ENCODE measurements around the gene HPN. TPM values are rescaled to one million over a fixed set of nuclear protein-coding genes. Genes with fewer than 3 reads are reported as not detected.
"Not testable (repeated sequence)": the region's sequence is repeated elsewhere in the genome, so short reads cannot be mapped to it uniquely, and the experiment has no call there.

The HPN gene
- polyA plus RNA-seq, 12 donors = 0.11 to 57.4 (median 0.41) TPM; not detected in 2

DNA sequence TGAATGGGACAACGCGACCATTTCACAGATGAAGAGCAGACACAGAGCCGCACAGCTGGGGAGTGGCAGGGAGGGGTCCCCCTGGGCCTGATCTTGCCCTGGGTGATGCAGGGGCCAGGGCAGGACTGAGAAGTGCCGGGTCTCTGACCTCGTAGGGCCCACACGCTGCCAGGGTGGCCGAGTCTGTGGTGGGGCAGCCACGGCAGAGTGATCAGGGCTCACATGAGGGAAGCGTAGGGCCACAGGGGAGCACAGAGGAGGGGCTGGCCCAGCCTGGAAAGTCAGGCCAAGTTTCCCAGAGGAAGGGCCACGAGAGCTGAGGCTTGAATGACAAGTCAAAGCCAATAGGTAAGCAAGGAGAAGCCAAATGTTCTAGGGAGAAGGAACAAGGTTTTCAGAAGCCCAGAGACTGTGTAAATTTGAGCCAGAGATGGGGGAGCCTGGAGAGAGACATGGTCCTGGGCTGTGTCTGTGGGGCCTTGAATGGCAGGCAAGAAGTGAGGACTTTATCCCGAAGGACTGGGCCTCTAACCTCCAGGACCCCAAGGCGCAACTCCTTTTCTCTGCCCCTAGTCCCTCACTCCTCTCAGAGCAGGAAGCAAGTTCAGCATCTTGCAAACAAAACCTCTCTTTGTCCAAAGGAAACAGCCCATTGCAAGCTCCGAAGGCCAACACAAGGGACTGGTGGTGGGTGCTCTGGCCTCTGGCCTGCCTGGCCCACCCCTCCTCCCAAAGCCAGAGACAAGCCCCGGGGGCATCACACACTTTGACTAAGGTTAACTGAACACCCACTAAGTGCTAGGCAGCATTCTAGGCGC lies 42.4 kb downstream of the HPN start:
- no peak for DNase-seq

DNA sequence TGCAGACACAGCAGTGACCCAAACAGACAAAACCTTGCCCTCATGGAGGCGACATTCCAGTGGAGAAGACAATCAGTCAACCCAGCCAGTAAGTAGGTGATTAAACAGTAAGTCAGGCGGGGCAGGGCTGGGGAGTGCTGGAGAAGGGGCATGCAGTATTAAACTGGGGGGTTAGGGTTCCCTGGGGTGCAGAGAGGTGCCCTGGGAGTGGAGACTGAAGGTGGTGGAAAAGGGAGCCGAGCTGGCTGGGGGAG lies 42.9 kb downstream of the HPN start:
- no peak for DNase-seq

DNA sequence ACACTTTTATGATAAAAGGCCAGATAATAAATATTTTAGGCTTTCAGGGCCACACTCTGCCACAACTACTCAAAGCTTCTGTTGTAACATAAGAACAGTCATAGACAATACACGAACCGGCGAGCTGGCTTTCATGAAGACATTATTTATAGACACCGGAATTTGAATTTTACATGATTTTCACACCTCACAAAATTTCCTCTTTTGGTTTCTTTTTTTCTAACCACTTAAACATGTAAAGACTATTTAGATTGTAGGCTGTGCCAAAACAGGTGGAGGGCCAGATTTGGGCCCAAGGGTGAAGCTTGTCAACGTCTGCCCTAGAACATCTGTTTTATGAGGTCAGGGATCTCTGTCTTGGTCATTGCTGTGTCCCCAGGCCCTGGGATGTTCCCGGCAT lies 44.4 kb downstream of the HPN start:
- DNase-seq = no peak

DNA sequence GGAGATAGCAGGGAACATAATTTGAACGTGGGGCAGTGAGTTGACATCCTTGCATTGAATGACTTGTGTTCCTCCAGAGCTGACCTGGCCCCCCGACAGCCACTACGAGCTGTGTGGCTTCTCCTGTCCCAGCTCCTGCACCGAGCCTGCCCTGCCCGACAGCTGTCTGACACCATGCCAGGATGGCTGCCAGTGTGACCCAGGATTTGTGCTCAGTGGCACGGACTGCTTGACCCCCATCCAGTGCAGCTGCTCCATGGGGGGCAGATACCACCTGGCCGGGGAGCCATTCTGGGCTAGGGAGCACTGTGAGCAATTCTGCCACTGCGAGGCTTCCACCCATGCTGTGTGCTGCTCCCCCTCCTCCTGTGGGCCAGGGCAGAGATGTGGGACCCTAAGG lies 44.9 kb downstream of the HPN start:
- DNase-seq = no peak

DNA sequence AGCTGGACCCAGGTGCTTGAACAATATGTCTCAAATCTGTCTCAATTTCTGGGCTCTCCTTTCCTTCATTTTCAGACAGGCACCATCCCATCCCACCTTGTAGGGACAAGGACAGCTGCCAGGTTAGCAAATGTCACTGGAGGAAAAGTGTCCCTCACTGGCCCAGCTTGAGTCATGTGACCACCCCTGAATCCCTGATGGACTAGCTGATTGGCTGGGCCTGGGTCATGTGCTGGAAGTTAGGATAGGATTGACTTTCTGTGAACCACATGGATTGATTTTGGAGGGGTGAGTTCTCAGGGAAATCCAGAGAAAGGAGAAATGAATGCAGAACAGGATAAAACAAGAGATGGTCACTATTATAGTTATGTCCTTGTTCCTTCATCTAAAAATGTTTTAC lies 45.9 kb downstream of the HPN start:
- DNase-seq = no peak

DNA sequence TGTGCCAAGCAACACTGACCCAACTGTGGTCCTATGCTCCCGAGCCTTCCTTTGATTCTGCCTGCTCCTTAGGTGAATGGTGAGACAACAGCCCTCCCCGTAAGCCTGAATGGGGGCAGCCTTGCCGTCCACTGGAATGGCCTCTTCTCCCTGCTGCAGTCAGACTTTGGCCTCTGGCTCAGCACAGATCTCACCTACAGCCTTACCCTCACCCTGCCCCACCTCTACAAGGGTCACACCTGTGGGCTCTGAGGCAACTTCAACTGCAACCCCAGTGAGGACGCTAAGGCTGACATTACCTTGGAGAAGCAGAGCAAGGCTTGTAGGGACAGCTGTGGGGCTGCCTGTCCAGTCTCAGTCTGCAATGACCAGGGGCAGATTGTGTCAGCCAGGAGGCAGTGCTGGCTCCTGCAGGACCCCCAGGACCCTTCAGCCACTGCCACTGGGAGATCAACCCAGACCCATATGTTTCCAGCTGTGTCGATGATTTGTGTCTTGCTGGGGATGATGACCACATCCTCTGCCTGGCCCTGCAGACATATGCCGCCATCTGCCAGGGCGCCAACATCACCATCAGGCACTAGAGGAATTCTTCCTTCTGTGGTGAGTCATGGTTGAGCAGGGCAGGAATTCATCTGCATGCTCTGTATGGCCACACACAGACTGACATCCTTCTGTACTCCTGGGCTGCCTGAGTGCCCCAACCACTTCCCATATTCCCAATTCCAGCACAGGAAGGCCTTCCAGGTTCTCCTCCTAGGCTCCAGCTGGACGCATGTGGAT lies 46.8 kb downstream of the HPN start:
- DNase-seq = no peak

DNA sequence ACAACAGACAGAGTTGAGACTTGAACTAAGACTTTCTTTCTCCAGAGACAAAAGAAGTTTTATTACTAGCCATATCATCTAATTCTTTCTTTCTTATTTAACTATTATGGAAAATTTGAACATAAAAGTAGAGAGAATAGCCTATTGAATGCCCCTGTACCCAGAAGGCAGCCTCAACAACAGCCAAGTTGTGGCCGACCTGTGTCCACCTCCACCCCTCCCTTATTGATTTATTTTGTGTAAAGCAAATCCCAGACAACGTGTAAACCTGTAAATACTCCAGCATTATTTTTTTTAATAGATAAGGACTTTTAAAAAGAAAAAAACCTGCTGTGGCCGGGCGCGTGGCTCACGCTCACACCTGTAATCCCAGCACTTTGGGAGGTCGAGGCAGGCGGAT lies 48.0 kb downstream of the HPN start:
- no peak for DNase-seq

DNA sequence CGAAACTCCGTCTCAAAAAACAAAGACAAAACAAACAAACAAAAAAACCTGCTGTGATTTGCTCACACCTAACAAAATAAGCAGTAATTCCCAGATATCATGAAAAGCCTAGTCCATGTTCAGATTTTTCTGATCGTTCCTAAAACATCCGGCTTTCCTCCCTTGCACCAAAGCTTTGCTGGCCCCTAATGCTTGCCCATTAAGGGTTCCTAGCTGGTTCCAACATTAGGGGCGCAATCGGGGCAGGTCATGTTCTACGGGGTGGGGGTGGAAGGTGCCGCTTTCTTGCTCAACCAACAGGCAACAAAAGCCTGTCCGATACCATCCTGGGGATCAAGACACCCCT lies 48.6 kb downstream of the HPN start:
- DNase-seq = no peak

DNA sequence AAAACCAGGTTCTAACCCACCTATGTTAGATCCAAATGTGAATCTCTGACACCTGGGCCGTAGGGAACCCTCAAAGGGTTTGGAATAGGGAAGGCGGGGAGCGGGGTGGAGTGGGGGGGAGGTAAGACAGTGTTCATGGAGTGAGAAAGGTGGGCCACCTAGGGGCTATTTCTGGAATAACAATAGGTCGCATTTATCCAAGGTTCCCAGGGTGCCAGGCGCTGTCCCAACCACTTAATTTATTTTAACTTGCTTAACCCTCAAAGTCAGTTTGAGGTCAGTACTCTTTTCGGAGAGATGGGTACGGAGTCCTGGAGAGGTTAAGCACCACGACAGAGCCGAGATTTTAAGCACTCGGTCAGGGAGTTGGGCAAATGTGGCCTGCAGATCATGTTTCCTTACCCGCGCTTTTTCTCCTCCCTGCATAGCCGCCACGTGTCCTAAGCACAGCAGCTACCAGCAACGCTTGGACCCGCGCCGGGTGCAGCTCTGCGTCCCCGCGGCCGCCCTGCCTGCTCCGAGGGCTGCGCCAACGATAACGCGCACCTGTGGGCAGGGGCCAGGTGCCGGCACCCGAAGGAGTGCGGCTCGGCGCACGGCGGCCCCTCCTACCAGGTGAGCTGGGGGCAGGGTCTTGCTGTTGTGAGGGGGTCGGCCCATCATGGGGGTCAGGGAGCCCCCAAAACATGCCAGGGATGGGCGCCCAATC lies 49.1 kb downstream of the HPN start:
- DNase-seq = peak; percentile 57

DNA sequence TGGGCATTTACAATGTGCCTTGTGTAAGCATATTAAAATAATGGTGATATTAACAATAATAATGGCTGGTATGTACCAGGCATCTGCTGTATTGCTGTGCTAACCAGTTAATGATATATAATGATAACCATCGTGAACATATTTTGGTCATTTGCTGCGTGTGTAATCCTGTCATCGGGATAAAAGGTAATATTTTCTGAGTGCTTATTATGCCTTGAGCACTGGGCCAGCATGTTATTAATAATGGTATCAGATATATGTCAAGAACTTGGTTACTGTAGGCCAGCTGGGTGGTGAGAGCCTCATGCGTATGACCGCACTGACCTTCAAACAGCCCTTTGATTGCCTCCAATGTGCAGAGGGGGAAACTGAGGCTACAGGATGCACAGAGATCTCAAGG lies 51.9 kb downstream of the HPN start:
- DNase-seq = no peak

DNA sequence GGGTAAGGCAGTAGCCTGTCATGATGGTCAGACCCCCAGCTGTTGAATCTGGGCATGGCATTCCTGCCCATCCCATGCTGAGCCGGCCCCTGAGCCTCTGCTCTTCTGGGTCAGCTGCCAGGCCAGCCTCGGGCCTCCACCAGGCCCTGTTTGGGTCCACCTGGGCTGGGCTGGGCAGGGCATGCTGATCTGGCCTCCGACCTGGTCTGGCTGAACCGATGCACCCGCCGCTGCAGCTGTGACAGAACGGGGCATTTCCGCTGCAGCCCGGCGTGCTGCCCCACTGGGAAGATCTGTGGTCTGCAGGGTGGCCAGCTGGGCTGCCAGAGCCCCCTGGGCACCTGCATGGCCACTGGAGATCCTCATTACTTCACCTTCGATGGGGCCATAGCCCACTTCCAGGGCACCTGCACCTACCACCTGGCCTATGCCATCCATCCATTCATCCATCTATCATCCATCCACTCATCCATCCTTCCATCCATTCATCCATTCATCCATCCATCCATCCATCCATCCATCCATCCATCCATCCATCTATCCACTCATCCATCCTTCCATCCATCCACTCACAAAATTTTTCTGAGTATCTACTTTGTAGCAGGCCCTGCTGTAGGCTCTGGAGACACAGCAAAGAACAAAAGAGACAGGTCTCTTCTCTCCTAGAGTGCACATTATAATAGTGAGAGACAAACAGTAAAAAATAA lies 52.6 kb downstream of the HPN start:
- no peak for DNase-seq

DNA sequence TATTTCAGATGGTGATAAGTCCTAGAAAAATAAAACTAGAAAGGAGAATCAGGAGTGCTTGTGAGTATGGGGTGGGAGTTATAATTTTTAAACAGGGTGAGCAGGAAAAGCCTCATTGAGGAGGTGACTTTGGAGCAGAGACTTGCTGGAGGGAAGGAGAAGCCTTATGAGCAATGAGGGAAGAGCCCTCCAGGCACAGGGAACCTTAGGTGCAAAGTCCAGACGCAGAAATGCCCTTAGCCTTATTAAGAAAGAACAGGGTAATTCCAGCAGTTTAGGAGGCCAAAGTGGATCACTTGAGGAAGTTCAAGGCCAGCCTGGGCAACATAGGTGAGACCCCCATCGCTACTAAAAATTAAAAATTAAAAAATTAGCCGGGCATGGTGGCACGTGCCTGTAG lies 53.1 kb downstream of the HPN start:
- no peak for DNase-seq

DNA sequence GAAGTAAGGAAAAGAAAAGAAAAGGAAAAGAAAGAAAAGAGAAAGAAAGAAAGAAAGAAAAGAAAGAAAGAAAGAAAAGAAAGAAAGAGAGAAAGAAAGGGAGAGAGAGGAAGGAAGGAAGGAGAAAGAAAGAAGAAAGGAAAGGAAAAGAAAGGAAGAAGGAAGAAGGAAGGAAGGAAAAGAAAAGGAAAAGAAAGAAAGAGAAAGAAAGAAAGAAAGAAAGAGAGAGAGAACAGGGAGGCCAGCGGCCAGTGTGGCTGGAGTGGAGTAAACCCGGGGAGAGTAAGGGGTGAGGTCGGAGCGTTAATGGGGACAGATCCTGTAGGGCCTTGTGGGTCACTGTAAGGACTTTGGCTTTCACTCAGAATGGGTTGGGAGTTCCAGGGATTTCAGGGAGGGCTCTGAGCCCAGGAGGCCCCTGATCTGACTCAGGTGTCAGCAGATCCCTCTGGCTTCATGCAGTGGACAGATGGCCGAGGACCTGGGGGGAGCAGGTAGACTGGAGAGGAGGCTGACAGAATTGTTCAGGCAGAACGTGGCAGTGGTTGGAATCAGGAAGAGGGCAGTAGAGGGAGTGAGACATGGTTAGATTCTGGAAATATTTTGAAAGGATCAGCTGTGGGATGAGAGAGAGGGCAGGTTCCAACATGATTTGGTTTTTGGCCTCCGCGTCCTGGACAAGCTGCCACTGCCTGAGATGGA lies 54.3 kb downstream of the HPN start:
- no peak for DNase-seq

DNA sequence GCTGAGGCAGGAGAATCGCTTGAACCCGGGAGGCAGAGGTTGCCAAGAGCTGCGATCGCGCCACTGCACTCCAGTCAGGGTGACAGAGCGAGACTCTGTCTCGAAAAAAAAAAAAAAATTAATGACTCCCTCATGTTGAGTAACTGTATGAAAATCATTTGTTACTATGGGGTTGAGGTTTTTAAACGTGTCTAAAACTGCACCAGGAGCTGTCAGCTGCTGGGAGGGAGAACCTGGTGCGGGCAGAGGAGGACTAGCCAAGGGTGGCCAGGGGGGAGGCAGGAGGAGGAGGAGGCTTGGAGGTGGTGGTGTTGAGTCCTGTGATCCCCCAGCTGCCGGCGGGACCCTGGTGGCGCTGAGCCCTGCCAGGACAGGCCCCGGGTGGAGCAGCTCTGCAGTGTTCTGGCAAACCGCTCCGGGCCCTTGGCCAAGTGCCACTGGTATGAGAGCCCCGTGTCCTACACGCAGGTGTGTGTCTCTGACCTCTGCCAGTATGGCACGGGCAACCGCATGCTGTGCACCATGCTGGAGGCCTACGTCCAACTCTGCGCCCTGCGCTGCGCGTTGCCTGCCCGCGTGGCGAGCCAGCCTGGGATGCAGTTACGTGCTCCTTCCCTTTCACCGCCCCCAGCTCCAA lies 57.0 kb downstream of the HPN start:
- DNase-seq = no peak

DNA sequence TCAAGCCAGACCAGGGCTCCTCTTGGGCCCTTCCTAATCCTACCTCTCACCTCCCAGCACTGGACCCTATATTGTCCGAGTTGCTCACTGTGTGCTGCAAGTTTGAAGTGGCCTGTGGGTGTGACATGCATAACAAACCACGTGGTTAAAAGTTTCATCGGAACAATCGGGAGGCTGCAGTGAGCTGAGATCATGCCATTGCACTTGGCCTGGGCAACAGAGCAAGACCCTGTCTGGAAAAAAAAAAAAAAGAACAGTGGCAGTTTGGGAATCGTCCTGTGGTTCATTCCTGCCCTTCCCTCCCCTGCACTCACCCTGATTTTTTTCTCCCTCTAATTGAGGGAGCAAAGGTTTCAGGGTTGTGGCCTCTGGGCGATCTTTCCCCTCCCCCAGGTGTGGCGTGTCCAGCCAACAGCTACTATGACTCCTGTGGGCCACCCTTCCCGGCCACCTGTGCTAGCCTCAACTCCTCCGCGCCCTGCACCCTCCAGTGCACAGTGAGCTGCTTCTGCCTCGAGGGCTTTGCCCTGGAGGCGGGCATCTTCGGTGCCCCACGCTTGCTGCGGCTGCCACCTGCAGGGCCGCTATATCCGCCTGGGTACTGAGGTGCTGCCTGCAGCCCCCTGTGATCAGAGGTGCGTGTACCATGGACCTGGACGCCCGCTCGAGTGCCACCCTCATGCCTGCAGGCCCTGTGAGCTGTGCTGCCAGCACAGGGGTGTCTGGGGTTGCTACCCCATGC lies 57.8 kb downstream of the HPN start:
- DNase-seq = no peak

DNA sequence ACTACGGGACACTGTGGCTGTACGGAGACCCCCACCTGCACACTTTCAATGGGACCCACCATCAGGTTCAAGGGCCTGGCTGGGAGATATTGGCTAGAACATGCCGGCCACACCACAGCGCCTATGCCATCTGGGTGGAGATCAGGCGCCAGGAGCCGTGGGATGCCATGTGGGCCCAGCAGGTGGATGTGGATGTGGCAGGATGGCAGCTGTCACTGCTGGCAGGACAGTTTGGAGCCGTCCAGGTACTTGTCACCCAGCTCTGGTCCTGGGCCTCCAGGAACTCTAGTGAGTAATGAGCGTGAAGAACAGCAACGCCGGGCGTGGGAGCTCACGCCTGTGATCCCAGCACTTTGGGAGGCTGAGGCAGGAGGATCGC lies 58.4 kb downstream of the HPN start:
- DNase-seq = no peak

DNA sequence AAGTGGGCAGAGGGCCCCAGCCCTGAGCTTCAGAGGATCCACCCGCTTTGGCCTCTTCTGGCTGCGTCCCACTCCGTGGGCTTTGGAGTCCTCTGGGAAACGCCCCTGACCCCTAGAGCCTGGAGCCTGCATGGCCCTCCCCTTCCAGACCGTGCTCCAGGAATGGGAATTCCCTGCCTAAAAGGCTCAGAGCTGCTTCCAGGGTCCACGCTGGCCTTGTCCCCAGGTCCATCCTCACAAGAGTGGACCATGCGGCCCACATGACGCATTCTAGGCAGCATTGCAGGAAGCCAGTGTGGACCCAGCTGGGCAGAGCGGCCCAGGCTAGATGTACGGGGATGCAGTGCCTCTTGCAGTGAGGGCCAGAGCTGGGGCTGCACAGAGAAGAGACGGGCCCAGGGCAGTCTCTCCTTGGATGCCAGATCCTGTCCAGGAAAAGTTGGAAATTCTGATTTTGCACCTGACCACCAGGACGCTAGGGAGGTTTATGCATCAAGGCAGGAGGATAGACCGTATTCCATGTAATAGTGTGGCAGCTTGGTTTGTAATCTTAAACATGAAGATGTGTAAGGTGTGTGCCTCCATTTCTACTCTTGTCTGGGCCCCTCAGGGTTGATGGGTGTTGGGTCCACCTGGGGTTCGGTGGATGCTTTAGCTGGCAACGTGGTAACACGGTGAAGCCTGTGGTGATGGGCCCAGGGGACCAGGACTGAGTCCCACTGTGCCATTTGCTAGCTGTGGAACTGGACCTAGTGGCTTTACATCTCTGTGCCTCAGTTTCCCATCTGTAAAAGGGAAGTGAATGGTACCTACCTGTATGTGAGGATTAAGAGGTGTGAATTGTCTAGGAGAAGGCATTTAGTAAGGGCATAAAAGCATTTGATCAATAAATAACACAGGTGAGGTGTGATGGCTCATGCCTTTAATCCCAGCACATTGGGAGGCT lies 59.3 kb downstream of the HPN start:
- DNase-seq = no peak

DNA sequence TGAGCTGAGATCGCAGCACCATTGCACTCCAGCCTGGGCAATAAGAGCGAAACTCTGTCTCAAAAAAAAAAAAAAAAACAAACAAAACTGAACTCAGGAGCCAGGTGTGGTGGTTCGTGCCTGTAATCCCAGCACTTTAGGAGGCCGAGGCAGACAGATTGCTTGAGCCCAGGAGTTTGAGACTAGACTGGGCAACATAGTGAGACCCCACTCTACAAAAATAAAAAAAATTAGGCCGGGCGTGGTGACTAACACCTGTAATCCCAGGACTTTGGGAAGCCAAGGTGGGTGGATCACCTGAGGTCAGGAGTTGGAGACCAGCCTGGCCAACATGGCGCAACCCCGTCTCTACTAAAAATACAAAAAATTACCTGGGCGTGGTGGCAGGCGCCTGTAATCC lies 60.4 kb downstream of the HPN start:
- not testable (repeated sequence) for DNase-seq

DNA sequence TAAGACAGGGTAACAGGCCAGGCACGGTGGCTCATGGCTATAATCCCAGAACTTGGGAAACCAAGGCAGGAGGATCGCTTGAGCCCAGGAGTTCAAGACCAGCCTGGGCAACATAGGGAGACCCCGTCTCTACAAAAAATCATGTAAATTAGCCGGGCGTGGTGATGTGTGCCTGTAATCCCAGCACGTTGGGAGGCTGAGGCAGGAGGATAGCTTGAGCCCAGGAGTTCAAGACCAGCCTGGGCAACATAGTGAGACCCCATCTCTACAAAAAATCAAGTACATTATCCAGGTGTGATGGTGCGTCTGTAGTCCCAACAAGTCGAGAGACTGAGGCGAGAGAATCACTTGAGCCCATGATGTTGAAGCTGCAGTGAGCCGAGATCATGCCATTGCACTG lies 62.1 kb downstream of the HPN start:
- not testable (repeated sequence) for DNase-seq

Measured in muscle of arm (tissue), 12 donors.